Retinal pigment epithelial cell (primary cell): ENCODE data around the gene SPDYE8.
A peak's percentile ranks its signal among the peaks of the same experiment; 100 is the strongest.
"Not testable (repeated sequence)": the region's sequence is repeated elsewhere in the genome, so short reads cannot be mapped to it uniquely, and the experiment has no call there.

ENCODE experiments used
- DNase-seq: peaks from one replicate; pipeline ENCODE4 v3.0.0-alpha.2; 2010; ENCODE audit warnings: low read depth
- H3K4me3 ChIP-seq: 2 replicates; pipeline ENCODE4 v1.5.1; 2011; ENCODE audit warnings: mild to moderate bottlenecking, low read length, control low read depth, moderate library complexity

SPDYE8 gene, protein sequence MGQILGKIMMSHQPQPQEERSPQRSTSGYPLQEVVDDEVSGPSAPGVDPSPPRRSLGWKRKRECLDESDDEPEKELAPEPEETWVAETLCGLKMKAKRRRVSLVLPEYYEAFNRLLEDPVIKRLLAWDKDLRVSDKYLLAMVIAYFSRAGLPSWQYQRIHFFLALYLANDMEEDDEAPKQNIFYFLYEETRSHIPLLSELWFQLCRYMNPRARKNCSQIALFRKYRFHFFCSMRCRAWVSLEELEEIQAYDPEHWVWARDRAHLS

DNA sequence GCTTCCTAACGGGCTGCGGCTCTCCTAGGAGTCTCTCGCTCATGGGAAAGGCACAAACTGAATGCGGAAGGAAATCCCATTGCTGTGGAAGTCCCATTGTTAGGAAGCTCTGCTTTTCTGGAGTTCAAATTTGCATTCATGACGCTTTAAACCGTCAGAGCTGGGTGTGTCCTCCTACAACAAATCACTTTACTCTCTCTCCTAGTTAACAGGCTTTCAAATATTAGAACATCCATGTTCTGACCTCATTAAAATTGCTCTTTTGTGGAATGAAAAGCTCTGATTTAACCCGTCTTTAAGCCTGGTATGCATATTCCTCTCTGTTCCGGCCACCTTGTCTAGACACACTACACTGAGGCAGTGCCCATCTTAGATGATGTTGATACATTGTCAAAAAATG lies at the start of gene SPDYE8:
TSS of gene SPDYE8 (minus strand) at position 101 of the 400 bp plus-strand sequence. CDS start 1,800 bp downstream, outside the sequence.
- not testable (repeated sequence) for H3K4me3 ChIP-seq, DNase-seq

DNA sequence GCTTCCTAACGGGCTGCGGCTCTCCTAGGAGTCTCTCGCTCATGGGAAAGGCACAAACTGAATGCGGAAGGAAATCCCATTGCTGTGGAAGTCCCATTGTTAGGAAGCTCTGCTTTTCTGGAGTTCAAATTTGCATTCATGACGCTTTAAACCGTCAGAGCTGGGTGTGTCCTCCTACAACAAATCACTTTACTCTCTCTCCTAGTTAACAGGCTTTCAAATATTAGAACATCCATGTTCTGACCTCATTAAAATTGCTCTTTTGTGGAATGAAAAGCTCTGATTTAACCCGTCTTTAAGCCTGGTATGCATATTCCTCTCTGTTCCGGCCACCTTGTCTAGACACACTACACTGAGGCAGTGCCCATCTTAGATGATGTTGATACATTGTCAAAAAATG lies 28.2 kb upstream of the SPDYE8 start, which contains the start of gene SPDYE11:
TSS of gene SPDYE11 (minus strand) at position 101 of the 400 bp plus-strand sequence. CDS start 1,800 bp downstream, outside the sequence.
- not testable (repeated sequence) for H3K4me3 ChIP-seq, DNase-seq

DNA sequence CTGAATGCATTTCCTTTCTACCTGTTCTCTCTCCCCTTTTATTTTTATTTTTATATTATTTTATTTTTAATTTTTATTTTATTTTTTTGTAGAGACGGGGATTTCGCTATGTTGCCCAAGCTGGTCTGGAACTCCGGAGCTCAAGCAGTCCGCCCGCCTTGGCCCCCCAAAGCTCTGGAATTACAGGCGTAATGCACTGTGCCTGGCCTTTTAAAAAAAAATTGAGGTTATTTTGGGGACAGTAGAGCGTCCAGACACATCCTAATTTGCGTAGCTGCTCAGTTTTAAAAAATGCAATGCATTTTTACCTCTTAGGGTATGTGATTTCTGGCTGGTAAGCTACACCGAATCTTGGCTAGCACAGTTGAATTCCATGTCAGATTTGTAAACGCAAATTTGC lies 23.1 kb downstream of the SPDYE8 start:
- DNase-seq, result not testable (repeated sequence)
- H3K4me3 ChIP-seq, result peak overlapping the region; percentile 37

DNA sequence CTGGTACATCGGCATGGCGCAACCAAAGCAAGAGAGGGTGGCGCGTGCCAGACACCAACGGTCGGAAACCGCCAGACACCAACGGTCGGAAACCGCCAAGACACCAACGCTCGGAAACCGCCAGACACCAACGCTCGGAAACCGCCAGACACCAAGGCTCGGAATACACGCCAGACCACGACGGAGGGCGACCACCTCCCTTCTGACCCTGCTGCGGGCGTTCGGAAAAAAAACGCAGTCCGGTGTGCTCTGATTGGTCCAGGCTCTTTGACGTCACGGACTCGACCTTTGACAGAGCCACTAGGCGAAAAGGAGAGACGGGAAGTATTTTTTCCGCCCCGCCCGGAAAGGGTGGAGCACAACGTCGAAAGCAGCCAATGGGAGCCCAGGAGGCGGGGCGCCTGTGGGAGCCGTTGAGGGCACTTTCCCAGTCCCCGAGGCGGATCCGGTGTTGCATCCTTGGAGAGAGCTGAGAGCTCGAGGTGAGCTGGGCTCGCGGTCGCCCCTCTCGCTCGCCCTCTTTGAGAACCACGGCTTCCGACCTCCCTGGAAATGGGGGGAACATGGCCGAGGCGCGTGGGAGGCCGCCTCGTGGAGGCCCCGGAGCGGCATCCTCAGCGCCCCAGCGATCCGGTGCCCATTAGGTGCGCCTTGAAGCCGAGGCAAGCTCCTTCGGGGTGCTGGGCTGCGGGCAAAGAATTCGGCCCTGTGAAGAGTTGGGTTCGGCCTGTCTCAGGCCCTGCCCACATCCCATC lies 23.7 kb downstream of the SPDYE8 start:
- peak overlapping the region; percentile 57 for H3K4me3 ChIP-seq
- not testable (repeated sequence) for DNase-seq

DNA sequence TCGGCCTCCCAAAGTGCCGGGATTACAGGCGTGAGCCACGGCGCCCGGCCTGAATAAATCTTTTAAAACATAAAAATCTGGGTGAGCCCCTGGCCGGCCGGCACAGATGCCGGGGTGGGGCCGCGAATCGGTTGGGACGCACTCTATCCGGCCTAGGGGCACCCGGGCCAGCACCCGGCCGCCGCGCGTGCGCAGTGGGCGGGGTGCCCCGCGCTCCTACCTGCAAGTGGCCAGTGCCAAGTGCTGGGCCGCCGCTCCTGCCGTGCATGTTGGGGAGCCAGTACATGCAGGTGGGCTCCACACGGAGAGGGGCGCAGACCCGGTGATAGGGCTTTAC lies 24.2 kb downstream of the SPDYE8 start:
- DNase-seq, result not testable (repeated sequence)
- H3K4me3 ChIP-seq, result peak overlapping the region; percentile 57

DNA sequence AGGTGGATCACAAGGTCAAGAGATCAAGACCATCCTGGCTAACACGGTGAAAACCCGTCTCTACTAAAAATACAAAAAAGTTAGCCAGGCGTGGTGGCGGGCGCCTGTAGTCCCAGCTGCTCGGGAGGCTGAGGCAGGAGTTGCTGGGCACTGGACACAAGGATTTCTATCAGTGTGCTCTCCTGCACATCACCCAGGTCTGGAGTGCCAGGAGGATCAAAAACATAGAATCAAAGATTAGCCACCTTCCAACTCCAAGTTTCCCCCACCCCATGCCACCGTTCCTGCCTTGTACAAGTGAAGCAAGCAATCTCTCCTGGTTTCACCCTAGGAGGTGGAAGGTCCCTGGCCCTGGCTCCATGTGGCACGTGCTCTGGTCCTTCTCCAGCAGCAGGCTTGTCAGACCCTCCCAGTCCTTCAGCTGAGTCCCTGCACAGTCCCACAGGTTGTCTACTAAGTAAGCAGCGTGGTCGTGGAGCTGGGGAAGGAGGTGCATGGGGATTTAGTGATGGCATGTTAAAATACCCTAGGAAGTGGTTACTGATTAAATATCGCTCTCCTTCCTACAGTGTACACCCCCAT lies 31.6 kb downstream of the SPDYE8 start:
- not testable (repeated sequence) for DNase-seq, H3K4me3 ChIP-seq

DNA sequence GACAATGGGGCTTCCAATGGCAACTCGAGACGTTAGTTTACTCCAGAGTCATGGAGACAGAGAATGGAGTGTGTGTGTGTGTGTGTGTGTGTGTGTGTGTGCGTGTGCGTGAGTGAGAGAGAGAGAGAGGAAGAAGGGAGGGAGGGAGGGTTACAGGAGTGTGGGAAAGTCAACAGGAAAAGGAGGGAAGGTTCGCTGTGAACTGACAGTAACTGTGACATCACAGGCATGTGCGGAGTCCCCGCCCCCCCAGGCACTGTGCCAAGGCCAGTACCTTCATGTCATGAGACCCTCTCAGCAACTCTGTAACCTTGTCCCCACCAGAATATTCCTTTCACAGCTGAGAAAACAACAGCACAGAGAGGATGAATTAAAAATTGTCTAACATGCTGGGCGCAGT lies 32.1 kb downstream of the SPDYE8 start:
- H3K4me3 ChIP-seq, DNase-seq: not testable (repeated sequence)

DNA sequence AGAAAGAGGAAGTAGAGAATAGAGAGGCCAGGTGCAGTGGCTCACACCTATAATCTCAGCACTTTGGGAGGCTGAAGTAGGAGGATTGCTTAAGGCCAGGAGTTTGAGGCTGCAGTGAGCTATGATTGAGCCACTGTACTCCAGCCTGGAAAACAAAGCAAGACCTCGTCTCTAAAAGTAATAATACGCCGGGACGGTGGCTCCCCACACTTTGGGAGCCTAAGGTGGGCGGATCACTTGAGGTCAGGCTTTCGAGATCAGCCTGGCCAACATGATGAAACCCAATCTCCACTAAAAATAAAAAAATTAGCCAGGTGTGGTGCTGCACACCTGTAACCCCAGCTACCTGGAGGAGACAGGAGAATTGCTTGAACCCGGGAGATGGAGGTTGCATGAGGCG lies 34.1 kb downstream of the SPDYE8 start:
- not testable (repeated sequence) for H3K4me3 ChIP-seq, DNase-seq

DNA sequence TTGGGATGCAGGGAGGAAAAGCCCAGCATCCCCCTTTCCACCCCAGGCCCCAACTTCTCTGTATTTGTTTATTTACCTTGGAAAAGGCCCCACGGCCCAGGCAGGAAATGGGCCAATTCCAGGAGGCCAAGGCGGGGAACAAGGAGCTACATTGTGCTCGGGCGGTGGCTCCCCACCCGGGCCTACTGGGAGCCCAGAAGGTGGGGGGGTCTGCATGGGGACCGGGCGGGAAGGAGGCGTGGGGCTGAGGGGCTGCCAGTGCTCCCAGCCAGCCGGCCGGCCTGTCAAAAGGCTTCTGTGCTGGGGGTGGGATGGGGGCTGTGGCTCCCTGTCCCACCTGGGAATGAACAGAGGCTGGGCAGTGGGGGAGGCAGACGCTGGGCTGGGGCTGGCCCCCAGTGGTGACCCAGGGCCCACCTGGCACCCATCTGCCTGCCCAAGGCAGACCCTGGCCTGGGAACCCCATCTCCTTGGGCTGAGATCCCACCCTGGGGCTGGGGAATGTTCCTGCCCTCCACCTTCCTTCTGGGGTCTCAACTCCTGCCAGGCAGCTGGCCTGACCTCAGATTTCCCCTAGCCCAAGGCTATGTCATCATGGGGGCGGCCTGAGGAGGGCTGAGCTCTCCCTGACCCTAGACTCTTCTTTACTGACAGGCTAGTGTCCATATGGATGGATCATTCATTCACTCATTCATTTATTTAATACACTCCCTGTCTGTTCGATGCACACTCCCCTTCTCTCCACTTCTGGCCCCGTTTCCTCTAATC lies 39.2 kb downstream of the SPDYE8 start:
- not testable (repeated sequence) for H3K4me3 ChIP-seq, DNase-seq

DNA sequence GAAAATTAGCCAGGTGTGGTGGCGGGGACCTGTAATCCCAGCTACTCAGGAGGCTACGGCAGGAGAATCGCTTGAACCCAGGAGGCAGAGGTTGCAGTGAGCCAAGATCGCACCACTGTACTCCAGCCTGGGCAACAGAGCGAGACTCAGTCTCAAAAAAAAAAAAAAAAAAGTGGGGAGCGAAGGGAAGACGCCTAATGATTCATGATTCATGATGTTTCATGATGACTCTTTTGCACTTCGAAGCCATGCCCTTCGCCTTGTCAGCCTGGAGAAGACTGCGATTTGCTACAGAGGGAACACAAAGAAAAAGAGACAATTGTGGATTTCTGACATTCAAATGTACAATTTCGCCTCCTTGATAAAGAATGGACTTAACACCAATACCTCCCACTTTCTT lies 47.5 kb downstream of the SPDYE8 start:
- not testable (repeated sequence) for H3K4me3 ChIP-seq, DNase-seq

DNA sequence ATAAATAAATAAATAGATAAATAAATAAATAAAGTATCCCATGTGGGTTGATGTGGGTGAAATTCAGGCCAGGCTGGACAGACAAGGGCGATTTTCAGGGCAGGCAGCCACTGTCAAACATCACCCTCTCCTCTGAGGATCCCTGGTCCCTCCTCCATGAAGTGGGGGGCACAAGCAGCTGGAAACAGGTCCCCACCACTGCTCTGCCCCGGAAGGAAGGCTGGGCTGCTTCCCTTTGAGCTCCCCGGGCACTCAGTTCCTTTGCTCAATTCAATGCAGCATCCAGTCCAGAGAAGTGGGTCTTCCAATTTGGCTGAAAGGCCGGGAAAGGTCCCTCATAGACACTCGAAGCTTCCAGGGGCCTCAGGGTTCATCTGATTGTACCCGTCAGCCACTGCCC lies 49.2 kb downstream of the SPDYE8 start:
- DNase-seq, H3K4me3 ChIP-seq: not testable (repeated sequence)

DNA sequence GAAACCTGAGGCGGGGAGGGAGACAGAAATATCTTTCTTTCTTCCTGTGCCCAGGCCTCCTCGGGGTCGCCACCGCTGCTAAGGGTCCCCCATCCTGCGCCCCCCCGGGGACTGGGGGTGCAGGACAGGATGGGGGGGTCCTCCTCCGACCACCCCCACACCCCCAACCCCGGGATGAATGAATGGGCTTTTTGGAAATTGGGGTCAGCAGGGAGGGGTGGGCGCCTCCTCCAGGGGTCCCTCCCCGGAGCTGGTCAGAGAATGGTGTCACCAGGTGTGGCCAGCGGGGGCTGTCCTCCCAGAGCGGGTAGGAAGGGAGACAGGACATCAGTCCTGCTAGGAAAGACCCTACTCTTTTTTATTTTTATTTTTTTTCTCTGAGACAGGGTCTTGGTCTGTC lies 53.1 kb downstream of the SPDYE8 start:
- DNase-seq, H3K4me3 ChIP-seq: not testable (repeated sequence)

DNA sequence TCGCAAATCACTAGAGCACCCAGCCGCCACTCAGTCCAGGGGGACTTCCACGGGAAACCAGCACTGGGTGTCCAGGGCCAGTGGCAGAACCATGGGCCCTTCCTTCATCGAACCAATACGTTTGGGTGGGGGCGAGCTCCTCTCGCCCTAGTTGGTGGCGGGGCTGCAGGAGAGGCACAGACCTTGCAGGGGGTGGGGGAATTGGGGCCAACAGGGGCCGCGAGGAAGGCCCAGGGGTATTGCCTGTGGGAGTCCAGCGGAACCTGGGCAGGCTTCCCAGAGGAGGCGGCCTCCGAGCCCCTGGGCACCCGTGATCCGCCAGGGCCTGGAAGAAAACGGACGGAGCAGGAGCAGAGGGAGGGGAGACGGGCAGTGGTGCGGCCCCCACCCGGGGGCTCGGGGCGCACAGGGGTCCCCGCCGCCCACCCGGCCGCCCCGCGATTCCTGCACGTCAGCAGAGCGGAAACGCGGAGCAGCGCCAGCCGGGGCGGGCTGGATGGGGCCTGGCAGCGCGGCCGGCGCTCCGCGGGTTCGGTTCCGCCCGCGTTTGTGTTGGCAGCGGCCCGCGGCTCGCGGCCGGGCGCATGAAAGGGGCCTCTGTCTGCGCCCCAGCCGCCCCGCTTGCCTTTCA lies 53.8 kb downstream of the SPDYE8 start:
- not testable (repeated sequence) for H3K4me3 ChIP-seq

DNA sequence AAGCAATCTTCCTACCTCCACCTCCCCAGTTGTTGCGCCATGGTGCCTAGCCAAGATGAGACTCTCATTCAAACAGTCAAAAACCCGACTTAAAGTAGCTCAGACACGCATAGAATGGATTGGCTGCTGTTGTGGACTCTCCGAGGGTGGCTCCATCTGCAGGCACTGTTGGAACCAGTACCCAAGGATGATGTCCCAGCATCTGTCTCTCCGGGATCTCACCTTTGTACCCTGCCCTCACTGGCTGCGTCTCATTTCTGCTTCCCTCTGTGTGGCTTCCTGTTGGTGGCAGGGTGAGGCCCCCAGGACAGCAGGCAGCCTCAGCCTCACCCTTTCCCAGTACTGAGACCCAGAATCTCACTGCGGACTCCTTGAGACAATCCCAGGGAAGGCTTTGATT lies 54.8 kb downstream of the SPDYE8 start:
- not testable (repeated sequence) for DNase-seq, H3K4me3 ChIP-seq

More for the DNA sequence above, 53.8 kb downstream of the SPDYE8 start:
- DNase-seq, result not testable (repeated sequence)

DNA sequence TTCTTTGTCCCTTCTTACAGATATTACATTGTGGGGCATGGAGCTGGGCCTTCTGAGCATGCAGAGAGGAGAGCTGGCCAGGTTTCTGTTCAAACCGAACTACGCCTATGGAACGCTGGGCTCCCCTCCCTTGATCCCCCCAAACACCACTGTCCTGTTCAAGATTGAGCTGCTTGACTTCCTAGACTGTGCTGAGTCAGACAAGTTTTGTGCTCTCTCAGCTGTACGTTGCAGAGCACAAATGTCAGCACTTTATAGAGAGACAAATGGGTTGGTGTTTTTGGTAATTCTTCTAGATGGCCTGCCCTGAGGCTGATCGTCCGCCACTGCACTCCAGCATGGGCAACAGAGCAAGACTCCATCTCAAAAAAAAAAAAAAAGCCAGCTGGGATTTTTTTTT lies 58.1 kb downstream of the SPDYE8 start:
- DNase-seq, H3K4me3 ChIP-seq: not testable (repeated sequence)
